ENCODE data around the gene RPN2. TPM values are rescaled to one million over a fixed set of nuclear protein-coding genes. Genes with fewer than 3 reads are reported as not detected.

RPN2 gene
- polyA plus RNA-seq, 1 donor from 2014 or later, result 151 TPM

DNA sequence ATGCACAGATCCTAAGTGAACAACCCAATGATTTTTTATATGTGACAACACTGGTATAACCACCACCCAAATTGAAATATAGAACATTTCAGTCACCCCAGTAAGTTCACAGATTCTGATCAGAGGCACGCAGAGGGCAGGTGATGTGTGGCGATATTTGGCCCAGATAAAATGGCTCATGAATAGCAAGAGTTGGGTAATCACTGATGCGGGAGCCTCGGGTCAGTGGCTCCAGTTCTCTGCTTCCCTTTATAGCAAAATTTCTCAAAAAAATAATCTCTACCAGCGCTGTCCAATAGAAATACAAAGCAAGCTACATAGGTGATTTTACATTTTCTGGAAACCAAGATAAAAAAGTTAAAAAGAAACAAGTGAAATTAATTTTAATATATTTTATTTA, 67.6 kb downstream of the RPN2 start:
- TF ChIP-seq POLR2AphosphoS5 (IDR thresholded peaks at IDR 0.05) (no peak), MXI1 (conservative IDR thresholded peaks at IDR 0.05; ENCODE audit: poor library complexity, severe bottlenecking) (no peak), EP300 (conservative IDR thresholded peaks at IDR 0.05; ENCODE audit: poor library complexity, severe bottlenecking) (no peak), TAF1 (IDR thresholded peaks at IDR 0.05; ENCODE audit: low read depth) (no peak), RAD21 (conservative IDR thresholded peaks at IDR 0.05) (no peak), CTCF (IDR thresholded peaks at IDR 0.05; ENCODE audit: poor library complexity, severe bottlenecking) (no peak), EZH2 (IDR thresholded peaks at IDR 0.05; ENCODE audit: borderline replicate concordance, insufficient read depth, low read length, poor library complexity, severe bottlenecking) (no peak), SMC3 (conservative IDR thresholded peaks at IDR 0.05; ENCODE audit: poor library complexity) (no peak)
- TF ChIP-seq, protein P1, sequence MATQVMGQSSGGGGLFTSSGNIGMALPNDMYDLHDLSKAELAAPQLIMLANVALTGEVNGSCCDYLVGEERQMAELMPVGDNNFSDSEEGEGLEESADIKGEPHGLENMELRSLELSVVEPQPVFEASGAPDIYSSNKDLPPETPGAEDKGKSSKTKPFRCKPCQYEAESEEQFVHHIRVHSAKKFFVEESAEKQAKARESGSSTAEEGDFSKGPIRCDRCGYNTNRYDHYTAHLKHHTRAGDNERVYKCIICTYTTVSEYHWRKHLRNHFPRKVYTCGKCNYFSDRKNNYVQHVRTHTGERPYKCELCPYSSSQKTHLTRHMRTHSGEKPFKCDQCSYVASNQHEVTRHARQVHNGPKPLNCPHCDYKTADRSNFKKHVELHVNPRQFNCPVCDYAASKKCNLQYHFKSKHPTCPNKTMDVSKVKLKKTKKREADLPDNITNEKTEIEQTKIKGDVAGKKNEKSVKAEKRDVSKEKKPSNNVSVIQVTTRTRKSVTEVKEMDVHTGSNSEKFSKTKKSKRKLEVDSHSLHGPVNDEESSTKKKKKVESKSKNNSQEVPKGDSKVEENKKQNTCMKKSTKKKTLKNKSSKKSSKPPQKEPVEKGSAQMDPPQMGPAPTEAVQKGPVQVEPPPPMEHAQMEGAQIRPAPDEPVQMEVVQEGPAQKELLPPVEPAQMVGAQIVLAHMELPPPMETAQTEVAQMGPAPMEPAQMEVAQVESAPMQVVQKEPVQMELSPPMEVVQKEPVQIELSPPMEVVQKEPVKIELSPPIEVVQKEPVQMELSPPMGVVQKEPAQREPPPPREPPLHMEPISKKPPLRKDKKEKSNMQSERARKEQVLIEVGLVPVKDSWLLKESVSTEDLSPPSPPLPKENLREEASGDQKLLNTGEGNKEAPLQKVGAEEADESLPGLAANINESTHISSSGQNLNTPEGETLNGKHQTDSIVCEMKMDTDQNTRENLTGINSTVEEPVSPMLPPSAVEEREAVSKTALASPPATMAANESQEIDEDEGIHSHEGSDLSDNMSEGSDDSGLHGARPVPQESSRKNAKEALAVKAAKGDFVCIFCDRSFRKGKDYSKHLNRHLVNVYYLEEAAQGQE (IDR thresholded peaks at IDR 0.05; ENCODE audit: borderline replicate concordance), result no peak
- H3K9me3 ChIP-seq (ENCODE audit: low read length), result no peaks in the 10 kb centered on the region
- no peak overlapping the region for H3K27ac ChIP-seq (ENCODE audit: low read length)

GRCh38 chr20:37247547-37247946, 68.4 kb downstream of the RPN2 start:
- H4K20me1 ChIP-seq (ENCODE audit: insufficient read depth), result no peaks in the 10 kb centered on the region
- no peak overlapping the region for H3K4me2 ChIP-seq (ENCODE audit: low read length)
- H3K27ac ChIP-seq (ENCODE audit: low read length), result no peak overlapping the region

More for the DNA sequence above, 67.6 kb downstream of the RPN2 start:
- Histone ChIP-seq H3K4me2 (ENCODE audit: low read length) (no peak overlapping the region), H2AFZ (ENCODE audit: low read depth, low read length) (no peak overlapping the region), H3F3A (ENCODE audit: insufficient read depth, low read length, poor library complexity, severe bottlenecking) (peaks cover 1% of the 10 kb centered on the region), H3K27me3 (ENCODE audit: insufficient read depth, low read depth, low read length) (no peaks in the 10 kb centered on the region), H3K9me2 (ENCODE audit: insufficient read depth, low read length) (no peaks in the 10 kb centered on the region), H3K9ac (ENCODE audit: low read length) (no peak overlapping the region), H3K4me3 (ENCODE audit: low read length) (no peak overlapping the region), H4K20me1 (ENCODE audit: insufficient read depth) (no peaks in the 10 kb centered on the region), H3K36me3 (ENCODE audit: insufficient read depth, low read length) (no peaks in the 10 kb centered on the region), H3K79me2 (replicated peaks; ENCODE audit: insufficient read depth, low read length) (no peaks in the 10 kb centered on the region)

More at GRCh38 chr20:37247547-37247946, 68.4 kb downstream of the RPN2 start:
- Histone ChIP-seq H2AFZ (ENCODE audit: low read depth, low read length) (no peak overlapping the region), H3K9me3 (ENCODE audit: low read length) (no peaks in the 10 kb centered on the region), H3K27me3 (ENCODE audit: insufficient read depth, low read depth, low read length) (no peaks in the 10 kb centered on the region), H3F3A (ENCODE audit: insufficient read depth, low read length, poor library complexity, severe bottlenecking) (peaks cover 6% of the 10 kb centered on the region), H3K9ac (ENCODE audit: low read length) (no peak overlapping the region), H3K36me3 (ENCODE audit: insufficient read depth, low read length) (no peaks in the 10 kb centered on the region), H3K79me2 (replicated peaks; ENCODE audit: insufficient read depth, low read length) (no peaks in the 10 kb centered on the region), H3K9me2 (ENCODE audit: insufficient read depth, low read length) (no peaks in the 10 kb centered on the region), H3K4me3 (ENCODE audit: low read length) (no peak overlapping the region)
- TF ChIP-seq EZH2 (IDR thresholded peaks at IDR 0.05; ENCODE audit: borderline replicate concordance, insufficient read depth, low read length, poor library complexity, severe bottlenecking), result no peak
- no peak for TF ChIP-seq RAD21 (conservative IDR thresholded peaks at IDR 0.05)
- TF ChIP-seq CTCF (IDR thresholded peaks at IDR 0.05; ENCODE audit: poor library complexity, severe bottlenecking), result no peak

Measured in neural cell (in vitro differentiated cells).